OCI-LY7 (cell line): ENCODE measurements around the gene PDGFRA.

Experiments used
- CTCF ChIP-seq: fragments of 200-600 bp; sonication (generic); conservative IDR thresholded peaks from 2 replicates; pipeline ENCODE4 v1.5.1; 2014; ENCODE audit warnings: mild to moderate bottlenecking, antibody characterized with exemption, low read length, moderate library complexity, mixed read lengths
- EZH2phosphoT487 ChIP-seq: fragments of 200-600 bp; sonication (generic); IDR thresholded peaks from 2 replicates; pipeline ENCODE4 v1.6.1; 2018; ENCODE audit warnings: low read depth, borderline replicate concordance, mild to moderate bottlenecking, mixed run types, antibody characterized with exemption, low read length, moderate library complexity, mixed read lengths

GRCh38 chr4:54237770-54238169 lies 8.7 kb downstream of the PDGFRA start:
- TF ChIP-seq CTCF (no peak), EZH2phosphoT487 (no peak)
